ENCODE results near the gene LEFTY1. TPM values are rescaled to one million over a fixed set of nuclear protein-coding genes. Genes with fewer than 3 reads are reported as not detected.

LEFTY1 gene
- total and polyA plus RNA-seq, 2 of the 13 experiments (the other 11 are each of a cell fraction or from before 2014, with no cell fraction given): 0.29 to 0.79 TPM

DNA sequence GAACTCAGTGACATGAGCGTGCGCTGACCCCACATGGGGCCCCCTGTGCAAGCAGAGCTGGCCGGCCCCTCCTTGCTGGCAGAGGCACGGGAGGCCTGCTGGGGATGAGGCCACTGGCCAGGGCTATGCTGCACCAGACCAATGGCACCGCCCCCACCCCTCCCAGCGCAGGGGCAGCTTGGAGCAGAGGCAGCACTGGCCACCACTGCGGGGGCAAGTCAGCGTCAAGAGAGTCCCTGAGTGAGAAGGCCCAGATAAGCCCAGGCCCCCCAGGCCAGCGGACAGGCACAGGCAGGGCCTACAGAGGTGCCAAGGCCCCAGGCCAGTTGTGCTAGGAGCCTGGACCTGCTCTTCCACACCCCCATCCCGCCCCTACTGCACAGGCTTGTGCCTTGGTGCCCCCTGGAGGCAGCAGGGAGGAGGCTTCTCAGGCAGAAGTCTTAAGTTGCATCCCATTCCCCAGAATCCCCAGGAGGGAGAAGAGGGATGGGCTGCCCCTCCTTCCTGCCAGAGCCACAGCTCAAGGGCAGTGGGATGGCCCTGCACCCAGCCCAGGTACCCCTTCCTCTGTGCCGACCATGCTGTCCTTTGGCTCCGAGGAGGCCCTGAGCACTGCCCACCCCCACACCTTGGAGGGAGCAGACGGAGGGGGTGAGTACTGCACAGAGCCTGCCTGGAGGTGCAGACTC is 43.2 kb downstream of the LEFTY1 start (continued):
- TF ChIP-seq, protein P1, sequence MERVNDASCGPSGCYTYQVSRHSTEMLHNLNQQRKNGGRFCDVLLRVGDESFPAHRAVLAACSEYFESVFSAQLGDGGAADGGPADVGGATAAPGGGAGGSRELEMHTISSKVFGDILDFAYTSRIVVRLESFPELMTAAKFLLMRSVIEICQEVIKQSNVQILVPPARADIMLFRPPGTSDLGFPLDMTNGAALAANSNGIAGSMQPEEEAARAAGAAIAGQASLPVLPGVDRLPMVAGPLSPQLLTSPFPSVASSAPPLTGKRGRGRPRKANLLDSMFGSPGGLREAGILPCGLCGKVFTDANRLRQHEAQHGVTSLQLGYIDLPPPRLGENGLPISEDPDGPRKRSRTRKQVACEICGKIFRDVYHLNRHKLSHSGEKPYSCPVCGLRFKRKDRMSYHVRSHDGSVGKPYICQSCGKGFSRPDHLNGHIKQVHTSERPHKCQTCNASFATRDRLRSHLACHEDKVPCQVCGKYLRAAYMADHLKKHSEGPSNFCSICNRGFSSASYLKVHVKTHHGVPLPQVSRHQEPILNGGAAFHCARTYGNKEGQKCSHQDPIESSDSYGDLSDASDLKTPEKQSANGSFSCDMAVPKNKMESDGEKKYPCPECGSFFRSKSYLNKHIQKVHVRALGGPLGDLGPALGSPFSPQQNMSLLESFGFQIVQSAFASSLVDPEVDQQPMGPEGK (CRISPR knock-in tag; IDR thresholded peaks at IDR 0.05): peak; percentile 64
- TF ChIP-seq, protein P2, sequence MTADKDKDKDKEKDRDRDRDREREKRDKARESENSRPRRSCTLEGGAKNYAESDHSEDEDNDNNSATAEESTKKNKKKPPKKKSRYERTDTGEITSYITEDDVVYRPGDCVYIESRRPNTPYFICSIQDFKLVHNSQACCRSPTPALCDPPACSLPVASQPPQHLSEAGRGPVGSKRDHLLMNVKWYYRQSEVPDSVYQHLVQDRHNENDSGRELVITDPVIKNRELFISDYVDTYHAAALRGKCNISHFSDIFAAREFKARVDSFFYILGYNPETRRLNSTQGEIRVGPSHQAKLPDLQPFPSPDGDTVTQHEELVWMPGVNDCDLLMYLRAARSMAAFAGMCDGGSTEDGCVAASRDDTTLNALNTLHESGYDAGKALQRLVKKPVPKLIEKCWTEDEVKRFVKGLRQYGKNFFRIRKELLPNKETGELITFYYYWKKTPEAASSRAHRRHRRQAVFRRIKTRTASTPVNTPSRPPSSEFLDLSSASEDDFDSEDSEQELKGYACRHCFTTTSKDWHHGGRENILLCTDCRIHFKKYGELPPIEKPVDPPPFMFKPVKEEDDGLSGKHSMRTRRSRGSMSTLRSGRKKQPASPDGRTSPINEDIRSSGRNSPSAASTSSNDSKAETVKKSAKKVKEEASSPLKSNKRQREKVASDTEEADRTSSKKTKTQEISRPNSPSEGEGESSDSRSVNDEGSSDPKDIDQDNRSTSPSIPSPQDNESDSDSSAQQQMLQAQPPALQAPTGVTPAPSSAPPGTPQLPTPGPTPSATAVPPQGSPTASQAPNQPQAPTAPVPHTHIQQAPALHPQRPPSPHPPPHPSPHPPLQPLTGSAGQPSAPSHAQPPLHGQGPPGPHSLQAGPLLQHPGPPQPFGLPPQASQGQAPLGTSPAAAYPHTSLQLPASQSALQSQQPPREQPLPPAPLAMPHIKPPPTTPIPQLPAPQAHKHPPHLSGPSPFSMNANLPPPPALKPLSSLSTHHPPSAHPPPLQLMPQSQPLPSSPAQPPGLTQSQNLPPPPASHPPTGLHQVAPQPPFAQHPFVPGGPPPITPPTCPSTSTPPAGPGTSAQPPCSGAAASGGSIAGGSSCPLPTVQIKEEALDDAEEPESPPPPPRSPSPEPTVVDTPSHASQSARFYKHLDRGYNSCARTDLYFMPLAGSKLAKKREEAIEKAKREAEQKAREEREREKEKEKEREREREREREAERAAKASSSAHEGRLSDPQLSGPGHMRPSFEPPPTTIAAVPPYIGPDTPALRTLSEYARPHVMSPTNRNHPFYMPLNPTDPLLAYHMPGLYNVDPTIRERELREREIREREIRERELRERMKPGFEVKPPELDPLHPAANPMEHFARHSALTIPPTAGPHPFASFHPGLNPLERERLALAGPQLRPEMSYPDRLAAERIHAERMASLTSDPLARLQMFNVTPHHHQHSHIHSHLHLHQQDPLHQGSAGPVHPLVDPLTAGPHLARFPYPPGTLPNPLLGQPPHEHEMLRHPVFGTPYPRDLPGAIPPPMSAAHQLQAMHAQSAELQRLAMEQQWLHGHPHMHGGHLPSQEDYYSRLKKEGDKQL (CRISPR knock-in tag; IDR thresholded peaks at IDR 0.05; ENCODE audit: low read depth): no peak
- TF ChIP-seq, protein P3, sequence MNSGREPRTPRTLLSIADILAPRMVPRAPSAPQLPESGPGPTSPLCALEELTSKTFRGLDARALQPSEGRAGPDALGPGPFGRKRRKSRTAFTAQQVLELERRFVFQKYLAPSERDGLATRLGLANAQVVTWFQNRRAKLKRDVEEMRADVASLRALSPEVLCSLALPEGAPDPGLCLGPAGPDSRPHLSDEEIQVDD (CRISPR knock-in tag; IDR thresholded peaks at IDR 0.05; ENCODE audit: borderline replicate concordance): no peak
- TF ChIP-seq ZNF232 (CRISPR knock-in tag; IDR thresholded peaks at IDR 0.05; ENCODE audit: borderline replicate concordance) (no peak), SIN3B (IDR thresholded peaks at IDR 0.05; ENCODE audit: low read length) (no peak), ZNF788 (CRISPR knock-in tag; IDR thresholded peaks at IDR 0.05; ENCODE audit: borderline replicate concordance) (peak; percentile 51; the same call in 1 of the 2 replicates), HOXA7 (CRISPR knock-in tag; IDR thresholded peaks at IDR 0.05) (no peak), ARNT2 (CRISPR knock-in tag; IDR thresholded peaks at IDR 0.05; ENCODE audit: low read depth) (no peak), ZNF7 (CRISPR knock-in tag; IDR thresholded peaks at IDR 0.05) (no peak), ZNF615 (CRISPR knock-in tag; IDR thresholded peaks at IDR 0.05; ENCODE audit: borderline replicate concordance) (no peak), KLF12 (CRISPR knock-in tag; IDR thresholded peaks at IDR 0.05; ENCODE audit: borderline replicate concordance) (no peak), ZNF75D (CRISPR knock-in tag; IDR thresholded peaks at IDR 0.05; ENCODE audit: borderline replicate concordance) (no peak), CEBPG (CRISPR knock-in tag; IDR thresholded peaks at IDR 0.05) (no peak), FOXA3 (CRISPR knock-in tag; IDR thresholded peaks at IDR 0.05) (no peak), DNMT3B (CRISPR knock-in tag; conservative IDR thresholded peaks at IDR 0.05) (no peak), DR1 (CRISPR knock-in tag; IDR thresholded peaks at IDR 0.05) (no peak), SMAD1 (CRISPR knock-in tag; IDR thresholded peaks at IDR 0.05; ENCODE audit: borderline replicate concordance, low read depth) (no peak), ZNF841 (CRISPR knock-in tag; IDR thresholded peaks at IDR 0.05; ENCODE audit: borderline replicate concordance) (no peak), PITX1 (CRISPR knock-in tag; IDR thresholded peaks at IDR 0.05) (no peak), IKZF4 (CRISPR knock-in tag; IDR thresholded peaks at IDR 0.05; ENCODE audit: borderline replicate concordance, low read depth, not compliant biosample characterization) (no peak), ZBTB7A (CRISPR knock-in tag; IDR thresholded peaks at IDR 0.05) (no peak), ETV6 (CRISPR knock-in tag; conservative IDR thresholded peaks at IDR 0.05) (no peak), RXRB (CRISPR knock-in tag; IDR thresholded peaks at IDR 0.05; ENCODE audit: borderline replicate concordance) (no peak), NCOR1 (IDR thresholded peaks at IDR 0.05; ENCODE audit: borderline replicate concordance, low read length) (no peak)
